SU-DHL-6 (cell line): Measurements from ENCODE around the gene C7orf33.

ENCODE experiments used
- EZH2phosphoT487 ChIP-seq: fragments of 200-600 bp; sonication (generic), shearing (Covaris generic); conservative IDR thresholded peaks from 2 replicates; pipeline ENCODE4 v1.6.1; 2018; ENCODE audit warnings: mild to moderate bottlenecking, antibody characterized with exemption, low read length, moderate library complexity, mixed read lengths
- TF ChIP-seq, protein P1 (sequence below): fragments of 200-600 bp; sonication (generic); IDR thresholded peaks from one replicate; pipeline ENCODE4 v1.5.1; 2017; ENCODE audit warnings: antibody characterized with exemption, mild to moderate bottlenecking, low read length, moderate library complexity; ENCODE audit not compliant: insufficient read depth, poor library complexity, severe bottlenecking

DNA sequence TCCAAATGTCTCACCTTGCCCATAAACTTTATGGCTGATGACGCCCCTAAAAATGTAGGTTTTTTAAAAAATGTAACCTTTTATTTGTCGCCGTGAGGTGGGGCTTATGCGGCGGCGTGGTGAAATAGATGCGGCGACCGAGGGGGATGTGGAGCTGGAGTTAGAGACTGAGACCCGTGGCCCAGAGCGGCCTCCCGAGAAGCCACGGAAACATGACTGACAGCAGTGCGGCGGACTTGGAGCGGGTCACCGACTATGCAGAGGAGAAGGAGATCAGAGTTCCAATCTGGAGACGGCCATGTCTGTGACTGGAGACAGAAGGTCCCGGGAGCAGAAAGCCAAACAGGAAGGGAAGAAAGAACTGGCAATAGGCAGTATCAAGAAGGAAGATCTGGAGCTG lies 46.5 kb downstream of the C7orf33 start:
- no peak for TF ChIP-seq EZH2phosphoT487
- TF ChIP-seq, protein P1, sequence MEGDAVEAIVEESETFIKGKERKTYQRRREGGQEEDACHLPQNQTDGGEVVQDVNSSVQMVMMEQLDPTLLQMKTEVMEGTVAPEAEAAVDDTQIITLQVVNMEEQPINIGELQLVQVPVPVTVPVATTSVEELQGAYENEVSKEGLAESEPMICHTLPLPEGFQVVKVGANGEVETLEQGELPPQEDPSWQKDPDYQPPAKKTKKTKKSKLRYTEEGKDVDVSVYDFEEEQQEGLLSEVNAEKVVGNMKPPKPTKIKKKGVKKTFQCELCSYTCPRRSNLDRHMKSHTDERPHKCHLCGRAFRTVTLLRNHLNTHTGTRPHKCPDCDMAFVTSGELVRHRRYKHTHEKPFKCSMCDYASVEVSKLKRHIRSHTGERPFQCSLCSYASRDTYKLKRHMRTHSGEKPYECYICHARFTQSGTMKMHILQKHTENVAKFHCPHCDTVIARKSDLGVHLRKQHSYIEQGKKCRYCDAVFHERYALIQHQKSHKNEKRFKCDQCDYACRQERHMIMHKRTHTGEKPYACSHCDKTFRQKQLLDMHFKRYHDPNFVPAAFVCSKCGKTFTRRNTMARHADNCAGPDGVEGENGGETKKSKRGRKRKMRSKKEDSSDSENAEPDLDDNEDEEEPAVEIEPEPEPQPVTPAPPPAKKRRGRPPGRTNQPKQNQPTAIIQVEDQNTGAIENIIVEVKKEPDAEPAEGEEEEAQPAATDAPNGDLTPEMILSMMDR: no peak
